GM12878 (cell line): ENCODE results near the gene MAN2A1. TPM values are rescaled to one million over a fixed set of nuclear protein-coding genes. Genes with fewer than 3 reads are reported as not detected.
A peak's percentile ranks its signal among the peaks of the same experiment; 100 is the strongest.

Source experiments
- ATAC-seq: fragments of 200-7000 bp; cut with Tn5 transposase; 3 replicates; pipeline ENCODE4 v1.9.1; 2020; ENCODE audit warnings: mild to moderate bottlenecking, moderate library complexity
- BruUV-seq: library from RNA; stranded (reverse); fragments of 400-500 nt; replicated peaks from 2 replicates; lab custom pipeline; 2021; lab: Mats Ljungman, UMichigan
- CTCF ChIA-PET: fragments of 300-600 bp; sonication (Branson Sonifier 250); formaldehyde crosslinking; extraction: SDS; loops from one replicate; lab custom pipeline; 2021; ENCODE audit warnings: inconsistent platforms; lab: Yijun Ruan, JAX
- POLR2A ChIA-PET: fragments of 350-600 bp; formaldehyde crosslinking; extraction: SDS; loops from one replicate; lab custom pipeline; 2021; ENCODE audit warnings: inconsistent platforms; lab: Charles Lee
- RAD21 ChIA-PET: fragments of 300-600 bp; sonication (Branson Sonifier 250); formaldehyde crosslinking; loops from one replicate; lab custom pipeline; 2023; ENCODE audit warnings: antibody characterized with exemption; ENCODE audit not compliant: unreplicated experiment; lab: Charles Lee
- SMC1A ChIA-PET: fragments of 300-600 bp; sonication (Branson Sonifier 250); formaldehyde crosslinking; loops from one replicate; lab custom pipeline; 2023; ENCODE audit not compliant: unreplicated experiment, uncharacterized antibody; lab: Charles Lee
- DNase-seq: peaks from one replicate; pipeline ENCODE4 v3.0.0-alpha.2; 2011; ENCODE audit warnings: low read depth, low spot score
- FAIRE-seq: peaks from 3 replicates; lab custom pipeline; 2011; peaks lifted over from hg19 to GRCh38; lab: Jason Lieb, UNC
- H2AFZ ChIP-seq: 2 replicates; pipeline ENCODE4 v1.6.0; 2011; ENCODE audit warnings: low read depth, low read length, control low read depth; ENCODE audit not compliant: control insufficient read depth
- H3K27ac ChIP-seq: 2 replicates; pipeline ENCODE4 v1.5.1; 2011; ENCODE audit warnings: control low read depth; ENCODE audit not compliant: control insufficient read depth, insufficient read depth
- H3K27me3 ChIP-seq, 2 experiments: replicated peaks in 1 of 2; 2 replicates each; pipeline versions ENCODE4 v1.6.0 to v1.6.1; 2011; ENCODE audit warnings: low read length in 1 of 2; ENCODE audit not compliant: control insufficient read depth in 2 of 2, insufficient read depth in 2 of 2
- H3K36me3 ChIP-seq, 2 experiments: 2 replicates each; pipeline ENCODE4 v1.5.1; 2011; ENCODE audit warnings: low read length in 1 of 2; ENCODE audit not compliant: control insufficient read depth in 2 of 2, insufficient read depth in 2 of 2
- H3K4me1 ChIP-seq: 2 replicates; pipeline ENCODE4 v1.6.1; 2011; ENCODE audit warnings: mild to moderate bottlenecking, low read length, moderate library complexity, mixed read lengths; ENCODE audit not compliant: control insufficient read depth, insufficient read depth
- H3K4me2 ChIP-seq: 2 replicates; pipeline ENCODE4 v1.6.0; 2011; ENCODE audit warnings: control low read depth; ENCODE audit not compliant: control insufficient read depth, insufficient read depth
- H3K4me3 ChIP-seq: fragments of 200-600 bp; sonication (generic); 2 replicates; pipeline ENCODE4 v1.5.1; 2016
- H3K79me2 ChIP-seq: 2 replicates; pipeline ENCODE4 v1.6.0; 2011; ENCODE audit warnings: low read length; ENCODE audit not compliant: control insufficient read depth, insufficient read depth
- H3K9ac ChIP-seq: 2 replicates; pipeline ENCODE4 v1.8.0; 2011; ENCODE audit warnings: low read length, control low read depth, mixed read lengths; ENCODE audit not compliant: control insufficient read depth, insufficient read depth
- H3K9me3 ChIP-seq: replicated peaks from 3 replicates; pipeline ENCODE4 v1.5.1; 2011; ENCODE audit warnings: mild to moderate bottlenecking, low read length; ENCODE audit not compliant: control insufficient read depth, insufficient read depth
- H4K20me1 ChIP-seq: 2 replicates; pipeline ENCODE4 v1.6.0; 2011; ENCODE audit not compliant: control insufficient read depth, insufficient read depth
- ASH2L ChIP-seq: fragments of 300-600, 200-600 bp; sonication (generic); IDR thresholded peaks from 2 replicates; pipeline ENCODE4 v1.6.1; 2017; ENCODE audit warnings: low read depth, mild to moderate bottlenecking, borderline replicate concordance
- ATF2 ChIP-seq: IDR thresholded peaks from 2 replicates; pipeline ENCODE4 v1.6.1; 2012; ENCODE audit warnings: low read length, inconsistent platforms
- BCL3 ChIP-seq: IDR thresholded peaks from 2 replicates; pipeline ENCODE4 v1.6.1; 2011; ENCODE audit warnings: borderline replicate concordance, low read depth, mild to moderate bottlenecking, moderate library complexity, low read length; ENCODE audit not compliant: insufficient read depth, poor library complexity, severe bottlenecking
- BRCA1 ChIP-seq: IDR thresholded peaks from 2 replicates; pipeline ENCODE4 v1.6.1; 2011; ENCODE audit warnings: low read depth, low read length, improper control_type of control experiment
- JUND ChIP-seq: IDR thresholded peaks from 2 replicates; pipeline ENCODE4 v1.6.1; 2012; ENCODE audit warnings: low read depth, mild to moderate bottlenecking, low read length, improper control_type of control experiment, moderate library complexity
- NRF1 ChIP-seq: conservative IDR thresholded peaks from 2 replicates; pipeline ENCODE4 v1.6.1; 2011; ENCODE audit warnings: mild to moderate bottlenecking, low read depth, low read length, improper control_type of control experiment
- PKNOX1 ChIP-seq: fragments of 450-650 bp; IDR thresholded peaks from 2 replicates; pipeline ENCODE4 v1.6.1; 2016; ENCODE audit warnings: mild to moderate bottlenecking
- WGBS: methylation state at CpG from one replicate; pipeline ENCODE4 v1.1.6; 2016; ENCODE audit warnings: low lambda C conversion rate; ENCODE audit not compliant: insufficient replicate concordance, insufficient coverage; ENCODE audit errors: missing lambda C conversion rate; 5-methylcytosine and 5-hydroxymethylcytosine counted together
- in situ Hi-C: fragments of 300-500 bp; cut with MboI; formaldehyde crosslinking; loops from 9 replicates; pipeline ENCODE4 v1.14.3; 2018; ENCODE audit warnings: mixed read lengths
- intact Hi-C: fragments of 100-400 bp; cut with micrococcal nuclease; formaldehyde crosslinking; loops from one replicate; pipeline ENCODE4 v1.14.2; 2022; ENCODE audit not compliant: unreplicated experiment
- polyA plus RNA-seq, 11 experiments: library from polyadenylated mRNA; depleted of rRNA in 4 of 11; unstranded in 6 of 11; stranded (reverse) in 5 of 11; fragments of >200 nt; fragmentation: Nextera tagmentation in 4 of 11; fragmentation: Illumina TruSeq in 1 of 11; extraction: Ambion mirVana in 4 of 11; extraction: Trizol in 1 of 11; gene quantifications; 1 replicate in 1 of 11; 2 replicates in 10 of 11; pipeline versions ENCODE4 v1.2.1 to v1.2.3, GENCODE V29; 2011 to 2016; ENCODE audit warnings: inconsistent platforms in 2 of 11, missing spikeins in 2 of 11, low read depth in 1 of 11
- total RNA-seq, 4 experiments: library from RNA; depleted of rRNA in 3 of 4; stranded (reverse); fragments of >200 nt in 3 of 4; fragmentation: Illumina TruSeq in 1 of 4; extraction: Trizol in 1 of 4; gene quantifications; 2 replicates each; pipeline versions ENCODE4 v1.2.1 to v1.2.3, GENCODE V29; 2013 to 2021

Gene MAN2A1
- total and polyA plus RNA-seq, 10 of the 15 experiments (the other 5 are each of a cell fraction or from before 2014, with no cell fraction given), result 4.2 to 27.9 (median 10.5) TPM

- H3K4me2 ChIP-seq, result no peak overlapping the region
- no TSS peak for BruUV-seq
- no peaks in the 10 kb centered on the region for H4K20me1 ChIP-seq
- in situ Hi-C loops, result no loop called here
- FAIRE-seq (no peak), DNase-seq (no peak), ATAC-seq (no peak)
- TF ChIP-seq ATF2, result no peak
- no peak for TF ChIP-seq JUND
- TF ChIP-seq BCL3, result no peak
- peak; percentile 38; the same call in 1 of the 2 replicates for TF ChIP-seq PKNOX1
- no peak for TF ChIP-seq ASH2L
- TF ChIP-seq BRCA1, result no peak
- no peak for TF ChIP-seq NRF1
- peaks cover 3% of the 10 kb centered on the region; the same call in 1 of the 3 replicates for H3K9me3 ChIP-seq
- POLR2A ChIA-PET, result interaction anchor here (0.8 kb wide), 1 partner anchor 9 kb away, joined by 4 read pairs; no protein-coding TSS in a partner anchor
- CTCF ChIA-PET, result interaction anchor here (0.6 to 2.4 kb wide), 8 partner anchors 9 to 316 kb away, joined by 3 to 6 read pairs (median 3); no protein-coding TSS in a partner anchor
- intact Hi-C loops, result loop anchor here (5.0 to 10.0 kb wide), 5 partner anchors 49 to 1308 kb away; partner anchors contain the start of genes FBXL17 and FER
- SMC1A ChIA-PET, result interaction anchor here (0.5 to 2.1 kb wide), 15 partner anchors 9 to 1040 kb away, joined by 3 to 7 read pairs (median 4); no protein-coding TSS in a partner anchor
- H3K9ac ChIP-seq, result no peak overlapping the region
- 0 out of 2 replicates have a peak overlapping the region, but pooled peaks have one; percentile 25 for H3K4me3 ChIP-seq
- H3K27me3 ChIP-seq, result no peaks in the 10 kb centered on the region
- H3K4me1 ChIP-seq, result peaks cover 40% of the 10 kb centered on the region
- RAD21 ChIA-PET, result interaction anchor here (0.7 to 1.6 kb wide), 7 partner anchors 28 to 229 kb away, joined by 3 to 5 read pairs (median 3); no protein-coding TSS in a partner anchor
- peaks cover 49% of the 10 kb centered on the region for H3K79me2 ChIP-seq
- no peaks in the 10 kb centered on the region for H3K36me3 ChIP-seq
- WGBS, result 36% methylated on average over 4 of the region's 4 CpGs
- no peak overlapping the region for H2AFZ ChIP-seq
- no peak overlapping the region for H3K27ac ChIP-seq
These were observed 3.1 kb downstream of the MAN2A1 start for GRCh38 chr5:109692852-109693251.
